GM18517 (cell line): ENCODE results near the gene HNF4A.

Source experiments
- ATAC-seq: cut with Tn5 transposase; IDR thresholded peaks from one replicate; pipeline ENCODE4 v1.9.1; 2021; ENCODE audit warnings: mild to moderate bottlenecking, moderate library complexity; ENCODE audit not compliant: unreplicated experiment

Gene HNF4A

DNA sequence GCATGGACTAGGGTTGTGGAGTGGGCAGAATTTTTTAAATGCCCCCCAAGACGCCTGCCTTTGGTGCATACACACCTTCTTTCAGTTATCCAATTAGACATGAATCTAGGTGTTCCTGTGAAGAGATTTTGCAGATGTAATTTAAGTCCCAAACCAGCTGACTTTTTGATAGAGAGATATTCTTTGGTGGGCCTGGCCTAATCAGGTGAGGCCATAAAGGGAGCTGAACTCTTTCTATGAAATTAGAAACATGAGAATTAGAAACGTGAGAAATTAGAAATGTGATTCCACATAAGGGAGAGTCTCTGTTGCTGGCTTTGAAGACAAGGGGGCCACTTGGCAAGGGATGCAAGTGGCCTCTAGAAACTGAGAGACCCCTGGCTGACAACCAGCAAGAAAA, 83.8 kb downstream of the HNF4A start:
- ATAC-seq, result no peak

DNA sequence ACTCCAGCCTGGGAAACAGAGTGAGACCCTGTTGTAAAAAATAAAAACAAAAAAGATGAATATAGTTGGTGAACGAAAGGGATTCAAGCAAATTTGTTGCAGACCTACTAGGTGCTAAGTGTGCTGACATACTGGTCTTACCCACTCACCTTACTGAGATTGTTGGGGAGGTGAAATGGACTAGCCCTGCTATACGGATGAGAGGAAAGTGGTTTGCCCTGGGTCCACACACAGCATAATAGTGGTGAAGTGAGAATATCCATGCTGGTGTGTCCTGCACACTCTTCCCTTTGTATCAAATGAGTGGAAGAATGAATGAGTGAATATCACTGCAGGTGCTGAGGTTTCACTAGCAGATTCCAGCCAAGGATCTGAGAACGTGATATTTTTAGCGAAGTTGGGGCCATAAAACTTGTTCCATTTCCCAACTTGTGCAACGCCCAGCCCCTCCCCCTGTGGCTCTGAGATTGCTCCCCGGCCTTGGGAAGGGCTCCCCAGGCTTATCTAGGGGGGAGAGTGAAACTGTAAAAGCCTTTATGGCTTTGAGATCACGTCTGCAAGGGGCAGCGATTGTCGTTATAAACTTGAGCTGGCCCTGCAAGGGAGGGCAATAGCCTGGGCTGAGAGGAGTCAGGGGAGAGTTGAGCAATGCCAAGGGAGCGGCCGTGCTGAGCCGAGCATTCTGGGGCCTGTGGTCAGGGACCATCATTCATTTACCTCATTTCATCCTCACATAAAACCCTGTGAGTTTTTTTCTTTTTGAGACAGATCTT, 87.0 kb downstream of the HNF4A start:
- no peak for ATAC-seq

DNA sequence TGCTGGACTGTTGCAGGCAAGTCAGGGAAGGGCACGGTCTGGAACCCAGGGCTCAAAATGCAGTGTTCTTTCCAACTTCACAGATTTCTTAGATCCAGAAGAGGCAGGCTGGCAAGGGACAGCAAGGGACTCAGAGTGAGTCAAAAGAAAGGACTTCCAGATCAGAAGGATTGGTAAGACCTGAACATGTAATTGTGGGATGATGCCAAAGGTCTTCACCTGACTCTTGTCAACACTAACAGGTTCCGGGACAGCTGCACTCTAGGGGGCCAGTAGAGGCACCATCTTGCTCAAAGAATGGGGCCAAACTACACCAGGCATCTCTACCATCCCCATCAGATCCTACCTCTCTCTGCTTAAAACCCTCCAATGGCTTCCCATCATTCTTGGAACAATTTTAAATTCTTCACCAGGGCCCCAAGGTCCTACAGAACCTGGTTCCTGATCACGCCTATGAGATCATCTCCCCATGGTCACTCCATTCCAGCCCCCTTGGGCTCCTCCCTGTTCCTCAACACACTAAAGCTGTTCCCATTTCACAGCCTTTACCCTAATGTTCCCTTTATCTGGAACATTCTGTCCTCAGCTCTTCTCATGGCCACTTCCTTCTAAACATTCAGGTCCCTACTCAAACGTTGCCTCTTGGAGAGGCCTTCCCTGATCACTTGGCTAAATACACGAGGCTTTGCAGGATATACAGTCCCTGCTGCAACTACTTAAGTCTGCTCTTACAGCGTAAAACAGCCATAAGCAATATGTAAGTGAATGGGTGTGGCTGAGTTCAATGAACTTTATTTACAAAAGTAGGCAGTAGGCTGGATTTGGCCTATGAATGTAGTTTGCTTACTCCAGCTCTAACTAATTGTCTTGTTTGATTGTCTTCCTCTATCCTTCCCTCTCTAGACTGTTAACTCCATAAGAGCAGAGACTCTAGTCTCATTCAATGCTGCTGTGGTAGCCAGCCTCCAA, 90.5 kb downstream of the HNF4A start:
- no peak for ATAC-seq

DNA sequence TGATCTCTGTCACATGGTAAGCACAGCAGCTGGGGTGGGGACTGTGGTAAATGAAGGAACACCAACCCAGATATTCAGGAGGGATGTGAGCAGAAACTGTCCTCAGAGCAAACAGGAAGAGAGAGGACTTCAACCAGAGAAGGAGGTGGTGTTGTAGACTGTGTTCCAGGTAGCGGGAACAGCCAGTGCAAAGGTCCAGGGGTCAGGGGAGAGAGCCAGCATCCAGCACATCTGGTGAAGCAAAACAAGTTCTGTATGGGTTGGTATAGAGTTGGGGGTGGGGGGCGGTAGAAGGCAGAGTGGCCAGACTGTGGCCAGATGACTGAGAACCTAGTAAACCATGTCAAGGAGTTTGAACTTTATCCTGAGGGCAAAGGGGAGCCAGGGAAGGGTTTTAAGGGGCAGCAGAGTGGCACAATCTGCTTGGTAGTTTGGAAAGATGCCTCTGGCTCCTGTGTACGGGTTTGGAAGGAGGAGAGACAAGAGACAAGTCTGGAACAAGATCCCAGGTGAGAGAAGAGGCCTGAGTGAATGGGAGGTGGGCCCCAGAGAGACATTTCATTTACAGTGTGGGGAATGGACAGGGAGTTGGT, 92.4 kb downstream of the HNF4A start:
- ATAC-seq, result no peak

DNA sequence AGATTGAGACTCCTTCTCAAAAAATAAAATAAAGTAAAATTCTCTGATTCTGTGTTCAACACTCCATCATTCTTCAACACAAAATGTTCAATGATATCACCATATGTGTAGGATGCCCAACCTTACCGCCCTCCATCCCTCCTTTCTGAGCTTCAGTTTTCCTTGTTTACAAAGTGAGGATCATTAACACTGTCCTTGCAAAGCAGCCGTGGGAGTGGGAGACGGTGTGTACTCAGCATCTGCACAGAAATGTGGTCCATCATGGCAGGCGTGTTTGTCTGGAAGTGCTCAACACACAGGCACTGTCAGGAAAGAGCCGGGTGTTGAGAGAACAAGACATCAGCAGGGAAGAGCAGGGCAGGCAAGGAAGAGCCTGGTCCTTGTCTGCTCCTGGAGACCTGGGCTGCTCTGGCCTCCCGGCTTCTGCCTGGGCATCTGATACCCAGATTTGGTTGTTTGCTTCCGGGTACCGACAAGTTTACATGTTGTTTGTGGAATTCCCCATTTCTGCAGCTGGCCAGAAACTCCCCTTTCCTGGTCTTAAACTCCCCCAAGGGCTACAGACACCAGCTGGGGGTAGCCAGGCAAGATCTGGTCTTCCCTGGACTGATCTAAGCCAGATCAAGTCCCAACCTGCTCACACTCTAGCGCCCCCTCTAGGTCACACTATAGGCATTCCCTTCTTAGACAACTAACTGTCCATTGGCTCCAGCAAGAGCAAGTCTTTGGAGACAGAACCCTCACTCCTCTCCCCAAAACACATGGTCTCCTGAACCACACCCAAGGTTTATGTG, 93.5 kb downstream of the HNF4A start:
- no peak for ATAC-seq

- no peak for ATAC-seq
Measured at GRCh38 chr20:44449864-44450263, 94.4 kb downstream of the HNF4A start.

GRCh38 chr20:44450281-44450889, 94.9 kb downstream of the HNF4A start:
- no peak for ATAC-seq

DNA sequence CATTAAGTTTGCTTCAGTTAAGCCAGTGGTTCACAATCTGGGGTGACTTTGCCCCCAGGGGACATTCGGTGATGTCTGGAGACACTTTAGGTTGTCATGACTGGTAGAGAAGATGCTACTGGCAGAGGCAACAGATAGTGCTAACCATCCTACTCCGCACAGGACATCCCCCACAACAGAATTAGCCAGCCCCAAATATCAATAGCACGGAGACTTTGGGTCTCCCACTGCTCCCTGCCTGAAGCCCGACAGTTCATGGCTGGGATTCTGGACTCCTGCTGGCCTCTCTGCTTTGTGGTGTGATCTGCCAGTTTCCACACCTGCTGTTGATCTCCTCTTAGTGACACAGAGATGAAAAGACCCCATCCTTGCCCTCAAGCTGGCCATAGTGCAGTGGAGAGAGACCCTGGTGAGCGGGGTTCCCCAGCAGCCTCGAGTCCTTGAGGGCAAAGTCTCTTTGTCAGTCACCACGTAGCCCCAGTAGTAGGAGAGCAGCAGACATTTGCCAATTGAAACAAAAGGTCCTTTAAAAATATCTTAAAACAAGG, 95.5 kb downstream of the HNF4A start:
- ATAC-seq, result no peak

DNA sequence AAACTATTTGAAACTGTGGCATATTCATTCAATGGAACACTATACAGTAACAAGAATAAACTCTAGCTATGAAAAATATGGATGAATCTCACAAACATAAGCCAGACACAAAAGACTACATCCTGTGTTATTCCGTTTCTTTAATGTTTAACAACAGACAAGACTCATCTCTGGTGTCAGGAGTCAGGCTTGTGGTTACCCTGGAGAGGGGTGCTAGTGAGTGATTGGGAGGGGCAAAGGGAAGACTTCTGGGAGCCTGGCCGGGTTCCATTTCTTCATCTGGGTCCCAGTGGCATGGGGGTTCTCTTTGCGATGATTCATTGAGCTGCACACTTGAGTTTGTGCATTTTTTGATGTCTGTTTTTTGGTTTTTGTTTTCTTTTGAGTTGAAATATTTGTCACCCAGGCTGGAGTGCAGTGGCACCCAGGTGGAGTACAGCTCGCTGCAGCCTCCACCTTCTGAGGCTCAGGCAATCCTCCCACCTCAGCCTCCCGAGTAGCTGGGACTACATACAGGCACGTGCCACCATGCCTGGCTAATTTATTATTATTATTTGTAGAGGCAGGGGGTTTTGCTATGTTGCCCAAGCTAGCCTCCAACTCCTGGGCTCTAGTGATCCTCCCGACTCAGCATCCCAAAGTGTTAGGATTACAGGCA, 98.9 kb downstream of the HNF4A start:
- no peak for ATAC-seq

- no peak for ATAC-seq
Measured at GRCh38 chr20:44455126-44455525, 99.6 kb downstream of the HNF4A start.

DNA sequence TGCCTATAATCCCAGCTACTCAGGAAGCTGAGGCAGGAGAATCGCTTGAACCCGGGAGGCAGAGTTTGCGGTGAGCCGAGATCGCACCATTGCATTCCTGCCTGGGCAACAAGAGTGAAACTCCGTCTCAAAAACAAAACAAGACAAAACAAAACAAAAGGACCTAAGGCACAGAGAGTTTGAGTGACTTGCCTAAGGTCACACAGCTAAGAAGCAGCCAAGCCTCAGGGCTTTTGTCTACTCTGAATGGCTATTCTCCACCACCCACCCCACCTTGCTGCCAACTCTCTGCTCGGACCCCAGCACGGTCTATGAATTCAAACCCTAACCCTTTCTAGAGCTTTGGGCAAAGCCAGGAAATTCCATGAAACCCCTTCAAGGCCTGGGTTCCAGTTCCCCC, 101.1 kb downstream of the HNF4A start:
- no peak for ATAC-seq

GRCh38 chr20:44457016-44457415, 101.5 kb downstream of the HNF4A start:
- ATAC-seq, result no peak

DNA sequence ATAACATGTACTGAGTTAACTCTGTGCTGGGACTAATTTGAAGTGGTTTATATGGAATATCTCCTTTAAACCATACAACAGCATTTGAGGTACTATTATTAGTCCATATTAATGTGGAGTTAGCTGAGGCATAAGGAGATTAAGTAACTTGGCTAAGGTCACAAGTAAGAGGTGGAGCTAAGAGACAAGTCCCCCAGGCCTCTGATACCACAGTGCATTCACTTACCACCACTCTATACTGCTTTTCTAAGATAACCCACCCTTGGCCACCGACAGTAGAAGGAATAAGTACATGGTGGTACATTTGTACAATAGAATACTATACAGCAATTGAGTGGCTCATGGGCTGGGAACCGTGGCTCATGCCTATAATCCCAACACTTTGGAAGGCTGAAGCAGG, 103.8 kb downstream of the HNF4A start:
- no peak for ATAC-seq

DNA sequence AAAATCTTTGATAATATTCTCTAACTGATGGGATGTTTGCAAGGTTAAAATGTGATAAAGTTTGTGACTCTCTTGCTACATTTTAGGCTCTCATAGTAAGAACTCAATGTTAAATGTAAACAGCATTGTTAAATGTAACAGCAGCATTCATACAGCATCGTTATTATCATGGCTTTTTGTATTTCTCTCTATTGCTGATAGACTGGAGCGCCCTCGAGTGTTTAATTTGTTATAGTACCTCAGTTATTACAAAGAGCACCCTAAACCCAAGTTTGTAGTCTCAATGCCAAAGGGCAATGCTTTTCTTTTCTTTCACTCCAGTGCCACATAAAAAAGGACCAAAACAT, 105.3 kb downstream of the HNF4A start:
- ATAC-seq, result no peak

GRCh38 chr20:44461142-44461802, 105.8 kb downstream of the HNF4A start:
- ATAC-seq, result no peak

DNA sequence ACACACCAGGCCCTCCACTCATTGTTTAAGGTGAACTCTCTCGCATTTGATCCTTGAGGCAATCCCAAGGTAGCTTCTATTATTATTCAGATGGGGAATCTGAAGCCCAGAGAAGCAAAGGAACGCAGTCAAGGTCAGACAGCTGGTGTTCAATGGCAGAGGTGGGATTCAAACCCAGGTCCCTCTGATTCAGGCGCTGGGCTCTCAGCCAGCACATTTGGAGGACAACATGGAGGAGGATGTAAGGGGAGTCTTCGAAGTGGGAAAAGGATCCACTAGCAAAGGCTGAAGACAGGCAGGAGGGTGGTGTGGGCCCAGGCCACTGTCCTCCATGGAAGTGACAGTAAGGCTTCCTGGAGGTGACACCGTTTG, 106.3 kb downstream of the HNF4A start:
- ATAC-seq, result no peak

GRCh38 chr20:44463466-44463865, 108.0 kb downstream of the HNF4A start:
- no peak for ATAC-seq

DNA sequence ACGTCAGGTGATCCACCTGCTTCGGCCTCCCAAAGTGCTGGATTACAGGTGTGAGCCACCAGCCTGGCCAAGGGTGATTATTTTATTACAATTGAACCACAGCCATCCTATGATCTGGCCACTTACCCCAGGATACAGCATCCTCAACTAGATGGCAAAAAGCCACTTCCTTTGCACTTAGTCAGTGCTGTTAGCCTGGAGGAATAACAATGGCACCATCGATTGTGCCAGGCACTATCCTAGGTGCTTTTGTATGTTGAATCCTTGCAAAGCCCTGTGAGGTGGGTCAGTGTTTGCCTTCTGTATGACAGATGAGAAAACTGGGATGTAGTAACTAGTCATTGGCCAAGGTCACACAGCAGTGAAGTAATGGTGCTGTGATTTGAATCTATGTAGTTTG, 109.0 kb downstream of the HNF4A start:
- ATAC-seq, result no peak

GRCh38 chr20:44465001-44465560, 109.6 kb downstream of the HNF4A start:
- no peak for ATAC-seq
